HepG2 (cell line): ENCODE data around the gene ZNF331. TPM values are rescaled to one million over a fixed set of nuclear protein-coding genes. Genes with fewer than 3 reads are reported as not detected.

Experiments used
- ATAC-seq: fragments of 200-7000 bp; cut with Tn5 transposase; 3 replicates; pipeline ENCODE4 v1.9.1; 2020; ENCODE audit warnings: mild to moderate bottlenecking, moderate library complexity
- BruUV-seq: library from RNA; stranded (reverse); fragments of 400-500 nt; replicated peaks from 2 replicates; lab custom pipeline; 2021; lab: Mats Ljungman, UMichigan
- CTCF ChIA-PET: fragments of 300-600 bp; formaldehyde crosslinking; extraction: SDS; loops from one replicate; lab custom pipeline; 2021; ENCODE audit warnings: low total read pairs, inconsistent platforms, low intra/inter-chr PET ratio; lab: Yijun Ruan, JAX
- POLR2A ChIA-PET: fragments of 350-600 bp; sonication (Branson Sonifier 250); formaldehyde crosslinking; loops from one replicate; lab custom pipeline; 2020; ENCODE audit warnings: antibody characterized with exemption, inconsistent platforms; lab: Yijun Ruan, JAX
- DNase-seq: peaks from one replicate; pipeline ENCODE4 v3.0.0-alpha.2; 2015; ENCODE audit warnings: low spot score
- FAIRE-seq: peaks from 3 replicates; lab custom pipeline; 2011; peaks lifted over from hg19 to GRCh38; lab: Jason Lieb, UNC
- H2AFZ ChIP-seq: one replicate; pipeline ENCODE4 v1.6.1; 2011; ENCODE audit warnings: low read length, inconsistent platforms
- H3K27ac ChIP-seq: fragments of 300-600 bp; 3 replicates; pipeline ENCODE4 v1.8.0; 2011; ENCODE audit warnings: mixed run types, mild to moderate bottlenecking, mixed read lengths, low read length, inconsistent platforms; ENCODE audit not compliant: insufficient read depth; ENCODE audit errors: extremely low read length
- H3K27me3 ChIP-seq, 2 experiments: fragments of 200-600 bp in 1 of 2; 2 replicates in 1 of 2; 3 replicates in 1 of 2; pipeline versions ENCODE4 v1.6.0 to v1.8.0; 2011; ENCODE audit warnings: low read length in 2 of 2, mild to moderate bottlenecking in 2 of 2, moderate library complexity in 2 of 2, inconsistent platforms in 1 of 2; ENCODE audit not compliant: insufficient read depth in 2 of 2, control insufficient read depth in 1 of 2
- H3K36me3 ChIP-seq, 2 experiments: fragments of 200-600 bp in 1 of 2; replicated peaks in 1 of 2; 2 replicates in 1 of 2; 3 replicates in 1 of 2; pipeline versions ENCODE4 v1.5.1 to v1.8.0; 2011; ENCODE audit warnings: low read length in 2 of 2, inconsistent platforms in 1 of 2; ENCODE audit not compliant: insufficient read depth in 2 of 2, control insufficient read depth in 1 of 2
- H3K4me1 ChIP-seq: 2 replicates; pipeline ENCODE4 v1.5.1; 2012; ENCODE audit warnings: low read length, inconsistent platforms; ENCODE audit not compliant: insufficient read depth
- H3K4me2 ChIP-seq: 2 replicates; pipeline ENCODE4 v1.6.0; 2011; ENCODE audit warnings: low read depth, low read length, inconsistent platforms
- H3K4me3 ChIP-seq, 3 experiments: fragments of 200-600 bp in 1 of 3; sonication (generic), shearing (Covaris generic) in 1 of 3; replicated peaks in 1 of 3; 2 replicates each; pipeline ENCODE4 v1.5.1; 2011 to 2016; ENCODE audit warnings: low read length in 3 of 3, inconsistent platforms in 2 of 3, low read depth in 2 of 3, mild to moderate bottlenecking in 2 of 3, control low read depth in 1 of 3, mixed read lengths in 1 of 3; ENCODE audit not compliant: insufficient read depth in 1 of 3
- H3K79me2 ChIP-seq: one replicate; pipeline ENCODE4 v1.6.1; 2011; ENCODE audit warnings: low read length, inconsistent platforms; ENCODE audit not compliant: insufficient read depth
- H3K9ac ChIP-seq: 2 replicates; pipeline ENCODE4 v1.6.0; 2011; ENCODE audit warnings: mild to moderate bottlenecking, low read depth, low read length, inconsistent platforms; ENCODE audit not compliant: insufficient read depth
- H3K9me3 ChIP-seq: 2 replicates; pipeline ENCODE4 v1.5.1; 2012; ENCODE audit warnings: mild to moderate bottlenecking, low read length
- H4K20me1 ChIP-seq: 2 replicates; pipeline ENCODE4 v1.6.0; 2011; ENCODE audit warnings: inconsistent platforms, mild to moderate bottlenecking, low read length, moderate library complexity; ENCODE audit not compliant: insufficient read depth
- EP300 ChIP-seq, 3 experiments: sonication (generic) in 1 of 3; formaldehyde crosslinking in 1 of 3; IDR thresholded peaks; 2 replicates each; pipeline versions ENCODE4 v1.5.1 to v1.6.1; 2011 to 2020; ENCODE audit warnings: low read depth in 2 of 3, low read length in 2 of 3, borderline replicate concordance in 1 of 3, improper control_type of control experiment in 1 of 3, mild to moderate bottlenecking in 1 of 3, missing genetic modification reagents in 1 of 3, moderate library complexity in 1 of 3
- HOXA3 ChIP-seq: sonication (generic); formaldehyde crosslinking; IDR thresholded peaks from 2 replicates; pipeline ENCODE4 v1.5.0; 2020; ENCODE audit warnings: missing genetic modification reagents
- LBX2 ChIP-seq: sonication (generic); formaldehyde crosslinking; IDR thresholded peaks from 2 replicates; pipeline ENCODE4 v1.5.0; 2020; ENCODE audit warnings: missing genetic modification reagents, mild to moderate bottlenecking, borderline replicate concordance
- RFX1 ChIP-seq: fragments of 450-650 bp; IDR thresholded peaks from 2 replicates; pipeline ENCODE4 v1.6.1; 2017
- TSC22D2 ChIP-seq: sonication (generic); formaldehyde crosslinking; IDR thresholded peaks from 2 replicates; pipeline ENCODE4 v1.5.1; 2020; ENCODE audit warnings: missing genetic modification reagents, mild to moderate bottlenecking, borderline replicate concordance
- YY1 ChIP-seq: IDR thresholded peaks from 2 replicates; pipeline ENCODE4 v1.6.1; 2011; ENCODE audit warnings: low read length, low read depth, moderate library complexity, mild to moderate bottlenecking; ENCODE audit not compliant: insufficient read depth, insufficient replicate concordance
- ZBTB40 ChIP-seq, 2 experiments: fragments of 450-650 bp in 1 of 2; sonication (generic) in 1 of 2; formaldehyde crosslinking in 1 of 2; IDR thresholded peaks; 2 replicates each; pipeline versions ENCODE4 v1.6.1 to v1.8.0; 2016 to 2022; ENCODE audit warnings: antibody characterized with exemption in 1 of 2, mild to moderate bottlenecking in 1 of 2, missing genetic modification reagents in 1 of 2
- ZNF136 ChIP-seq: sonication (generic); formaldehyde crosslinking; IDR thresholded peaks from 2 replicates; pipeline ENCODE4 v1.8.1; 2022; ENCODE audit warnings: low read depth, mild to moderate bottlenecking, moderate library complexity, missing genetic modification reagents
- ZNF160 ChIP-seq: sonication (generic); formaldehyde crosslinking; IDR thresholded peaks from 2 replicates; pipeline ENCODE4 v1.8.0; 2022; ENCODE audit warnings: mild to moderate bottlenecking, inconsistent platforms, missing genetic modification reagents
- ZNF543 ChIP-seq: sonication (generic); formaldehyde crosslinking; IDR thresholded peaks from 2 replicates; pipeline ENCODE4 v1.4.0; 2020; ENCODE audit warnings: mild to moderate bottlenecking, missing genetic modification reagents
- WGBS: methylation state at CpG from one replicate; pipeline ENCODE4 v1.1.6; 2017; ENCODE audit warnings: low lambda C conversion rate; 5-methylcytosine and 5-hydroxymethylcytosine counted together
- in situ Hi-C: cut with HindIII; loops from 2 replicates; pipeline ENCODE4 v1.10.0; 2017; ENCODE audit warnings: low pct_unique_long_range_greater_than_20kb; ENCODE audit not compliant: extremely low pct_ligation_motif_present
- intact Hi-C: fragments of 100-400 bp; cut with micrococcal nuclease; formaldehyde crosslinking; loops from one replicate; pipeline ENCODE4 v1.10.0; 2022; ENCODE audit not compliant: unreplicated experiment
- polyA plus RNA-seq, 8 experiments: library from polyadenylated mRNA; depleted of rRNA in 3 of 8; stranded (reverse) in 7 of 8; unstranded in 1 of 8; fragments of >200 nt; fragmentation: Illumina TruSeq in 4 of 8; extraction: Trizol in 4 of 8; gene quantifications; 2 replicates each; pipeline versions ENCODE4 v1.2.1 to v1.2.3, GENCODE V29; 2011 to 2016; ENCODE audit warnings: low read depth in 4 of 8, missing spikeins in 1 of 8, mixed read lengths in 1 of 8; ENCODE audit not compliant: insufficient read depth in 1 of 8
- total RNA-seq, 5 experiments: library from RNA; depleted of rRNA; stranded (reverse); fragments of >200 nt; fragmentation: Illumina TruSeq; extraction: Trizol; gene quantifications; 2 replicates each; pipeline ENCODE4 v1.2.3, GENCODE V29; 2016; ENCODE audit warnings: low read depth in 1 of 5

Gene ZNF331
- total and polyA plus RNA-seq, 2 of the 13 experiments (the other 11 are each of a cell fraction or from before 2014, with no cell fraction given): 8.2 to 13.3 TPM

GRCh38 chr19:53518121-53518520 is 19.8 kb upstream of the ZNF331 start:
- WGBS: 4% methylated on average over 4 of the region's 4 CpGs
- Histone ChIP-seq H3K4me1 (peaks cover 35% of the 10 kb centered on the region), H2AFZ (peak overlapping the region; percentile 31), H4K20me1 (no peaks in the 10 kb centered on the region), H3K4me3 (no peak overlapping the region), H3K9me3 (no peaks in the 10 kb centered on the region), H3K4me2 (peak overlapping the region; percentile 56), H3K36me3 (no peaks in the 10 kb centered on the region), H3K79me2 (peaks cover 6% of the 10 kb centered on the region), H3K27me3 (no peaks in the 10 kb centered on the region), H3K9ac (no peak overlapping the region), H3K27ac (peak overlapping the region; percentile 51)
- CTCF ChIA-PET: no interaction called here
- DNase-seq (no peak), ATAC-seq (no peak; the same call in 2 of the 3 replicates), FAIRE-seq (no peak)
- BruUV-seq: no TSS peak
- POLR2A ChIA-PET: no interaction called here
- in situ Hi-C loops (no loop called here), intact Hi-C loops (no loop called here)
- TF ChIP-seq TSC22D2: no peak
- TF ChIP-seq HOXA3 (CRISPR knock-in tag): no peak
- no peak for TF ChIP-seq ZNF160
- no peak for TF ChIP-seq LBX2 (CRISPR knock-in tag)
- no peak for TF ChIP-seq ZNF136 (CRISPR knock-in tag)
- 0 out of 4 replicates have a peak, but pooled peaks of 1 of the 2 experiments have one; percentile 11 for TF ChIP-seq EP300 (IDR thresholded peaks at IDR 0.05; ENCODE audit: low read depth in 2 of 2, low read length in 2 of 2)
- TF ChIP-seq EP300 (CRISPR knock-in tag; IDR thresholded peaks at IDR 0.05; ENCODE audit: borderline replicate concordance): no peak
- TF ChIP-seq ZBTB40 (IDR thresholded peaks at IDR 0.05): no peak
- TF ChIP-seq ZBTB40 (CRISPR knock-in tag; IDR thresholded peaks at IDR 0.05): no peak
- TF ChIP-seq YY1: no peak
- TF ChIP-seq RFX1: no peak
- 0 out of 2 replicates have a peak, but pooled peaks have one; percentile 64 for TF ChIP-seq ZNF543
